Muscle layer of colon (tissue), 2 donors: ENCODE measurements around the gene MOGAT3.

ENCODE experiments used
- H3K27ac ChIP-seq: one replicate; pipeline ENCODE4 v1.7.0; 2013; ENCODE audit warnings: low read depth, mild to moderate bottlenecking, low read length, moderate library complexity
- H3K27me3 ChIP-seq, 2 donors: one replicate each; pipeline ENCODE4 v1.7.0; 2013; ENCODE audit warnings: low read length in 2 of 2, mild to moderate bottlenecking in 2 of 2; ENCODE audit not compliant: insufficient read depth in 2 of 2, control insufficient read depth in 1 of 2
- H3K36me3 ChIP-seq: one replicate; pipeline ENCODE4 v1.7.0; 2013; ENCODE audit warnings: mild to moderate bottlenecking, low read length; ENCODE audit not compliant: insufficient read depth
- H3K4me1 ChIP-seq: one replicate; pipeline ENCODE4 v1.7.0; 2013; ENCODE audit warnings: mild to moderate bottlenecking, low read length; ENCODE audit not compliant: insufficient read depth
- H3K4me3 ChIP-seq, 2 donors: one replicate each; pipeline ENCODE4 v1.7.0; 2013; ENCODE audit warnings: low read length in 2 of 2, low read depth in 1 of 2, mild to moderate bottlenecking in 1 of 2, moderate library complexity in 1 of 2
- H3K9ac ChIP-seq: one replicate; pipeline ENCODE4 v1.7.0; 2013; ENCODE audit warnings: low read length
- H3K9me3 ChIP-seq: one replicate; pipeline ENCODE4 v1.7.0; 2013; ENCODE audit warnings: mild to moderate bottlenecking, low read length
- donor health status: abdominal sarcoma.
- donor health status: Adenocarcinoma of cecum.

The MOGAT3 gene

DNA sequence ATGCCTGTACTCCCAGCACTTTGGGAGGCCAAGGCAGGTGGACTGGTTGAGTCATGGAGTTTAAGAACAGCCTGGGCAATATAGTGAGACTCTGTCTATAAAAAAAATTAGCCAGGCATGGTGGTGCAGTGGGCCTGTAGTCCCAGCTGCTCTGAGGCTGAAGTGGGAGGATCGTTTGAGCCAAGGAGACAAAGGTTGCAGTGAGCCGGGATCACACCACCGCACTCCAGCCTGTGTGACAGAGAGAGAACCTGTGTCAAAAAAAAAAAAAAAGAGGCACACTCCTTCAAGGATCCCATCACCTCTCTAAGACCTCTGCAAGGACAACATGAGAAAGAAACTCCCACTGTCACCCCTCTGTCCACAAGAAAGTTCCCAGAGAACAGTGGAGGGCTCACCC lies 25.2 kb downstream of the MOGAT3 start:
- Histone ChIP-seq H3K36me3 (no peaks in the 10 kb centered on the region), H3K4me1 (peaks cover 6% of the 10 kb centered on the region), H3K27me3 (peaks cover 62 to 97% of the 10 kb centered on the region in 2 donors), H3K4me3 (no peak overlapping the region), H3K27ac (no peak overlapping the region), H3K9ac (no peak overlapping the region), H3K9me3 (no peaks in the 10 kb centered on the region)

DNA sequence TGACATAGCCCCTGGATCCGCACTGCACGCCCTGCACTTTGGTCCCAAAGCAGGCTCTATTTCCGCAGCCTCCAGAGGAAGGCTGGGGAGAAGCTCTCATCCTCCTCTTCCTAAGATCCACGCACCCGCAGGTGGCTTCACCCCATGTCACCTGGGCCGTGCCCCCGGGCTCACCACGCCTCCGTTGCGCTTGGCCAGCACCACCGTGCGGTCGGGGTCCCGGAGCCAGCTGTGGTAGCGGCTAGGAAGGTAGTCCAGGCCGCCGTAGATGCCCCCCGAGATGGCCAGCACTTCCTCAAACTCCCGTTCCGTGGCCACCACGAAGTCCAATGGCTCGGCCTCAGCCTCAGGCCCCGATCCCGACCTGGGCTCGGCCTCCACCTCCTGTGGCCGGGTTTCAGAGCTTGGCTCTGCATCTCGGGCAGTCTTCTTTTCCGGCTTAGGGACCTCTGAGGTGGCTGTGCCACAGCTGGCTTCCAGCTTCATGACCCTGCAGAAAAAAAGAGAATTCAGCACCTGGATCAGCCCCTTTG lies 26.4 kb downstream of the MOGAT3 start:
- Histone ChIP-seq H3K9me3 (no peaks in the 10 kb centered on the region), H3K27ac (no peak overlapping the region), H3K27me3 (peaks cover 69 to 96% of the 10 kb centered on the region in 2 donors), H3K4me1 (peaks cover 6% of the 10 kb centered on the region), H3K9ac (no peak overlapping the region), H3K36me3 (no peaks in the 10 kb centered on the region), H3K4me3 (no peak overlapping the region)

DNA sequence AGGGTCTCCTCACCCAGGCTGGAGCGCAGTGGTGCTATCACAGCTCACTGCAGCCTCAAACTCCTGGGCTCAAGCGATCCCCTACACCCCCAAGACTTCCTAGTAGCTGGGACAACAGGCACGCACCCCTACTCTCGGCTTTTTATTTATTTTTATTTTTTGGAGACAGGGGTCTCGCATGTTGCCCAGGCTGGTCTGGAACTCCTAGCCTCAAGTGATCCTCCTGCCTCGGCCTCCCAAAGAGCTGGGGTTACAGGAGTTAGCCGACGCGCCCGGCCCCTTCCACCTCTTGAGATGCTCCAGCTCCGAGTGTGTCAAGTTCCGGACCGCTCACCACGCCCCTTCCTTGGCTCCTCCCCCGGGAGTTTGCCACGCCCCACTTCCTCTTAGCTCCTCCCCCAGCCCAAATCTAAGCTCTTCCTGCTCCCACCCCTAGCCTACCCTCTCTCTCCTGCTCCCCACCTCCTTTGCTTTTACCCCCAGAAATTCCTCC lies 27.0 kb downstream of the MOGAT3 start:
- H3K4me3 ChIP-seq = no peak overlapping the region
- H3K4me1 ChIP-seq = peaks cover 6% of the 10 kb centered on the region
- H3K9ac ChIP-seq = no peak overlapping the region
- H3K27me3 ChIP-seq = peaks cover 71 to 97% of the 10 kb centered on the region in 2 donors
- H3K36me3 ChIP-seq = no peaks in the 10 kb centered on the region
- H3K9me3 ChIP-seq = no peaks in the 10 kb centered on the region
- no peak overlapping the region for H3K27ac ChIP-seq

DNA sequence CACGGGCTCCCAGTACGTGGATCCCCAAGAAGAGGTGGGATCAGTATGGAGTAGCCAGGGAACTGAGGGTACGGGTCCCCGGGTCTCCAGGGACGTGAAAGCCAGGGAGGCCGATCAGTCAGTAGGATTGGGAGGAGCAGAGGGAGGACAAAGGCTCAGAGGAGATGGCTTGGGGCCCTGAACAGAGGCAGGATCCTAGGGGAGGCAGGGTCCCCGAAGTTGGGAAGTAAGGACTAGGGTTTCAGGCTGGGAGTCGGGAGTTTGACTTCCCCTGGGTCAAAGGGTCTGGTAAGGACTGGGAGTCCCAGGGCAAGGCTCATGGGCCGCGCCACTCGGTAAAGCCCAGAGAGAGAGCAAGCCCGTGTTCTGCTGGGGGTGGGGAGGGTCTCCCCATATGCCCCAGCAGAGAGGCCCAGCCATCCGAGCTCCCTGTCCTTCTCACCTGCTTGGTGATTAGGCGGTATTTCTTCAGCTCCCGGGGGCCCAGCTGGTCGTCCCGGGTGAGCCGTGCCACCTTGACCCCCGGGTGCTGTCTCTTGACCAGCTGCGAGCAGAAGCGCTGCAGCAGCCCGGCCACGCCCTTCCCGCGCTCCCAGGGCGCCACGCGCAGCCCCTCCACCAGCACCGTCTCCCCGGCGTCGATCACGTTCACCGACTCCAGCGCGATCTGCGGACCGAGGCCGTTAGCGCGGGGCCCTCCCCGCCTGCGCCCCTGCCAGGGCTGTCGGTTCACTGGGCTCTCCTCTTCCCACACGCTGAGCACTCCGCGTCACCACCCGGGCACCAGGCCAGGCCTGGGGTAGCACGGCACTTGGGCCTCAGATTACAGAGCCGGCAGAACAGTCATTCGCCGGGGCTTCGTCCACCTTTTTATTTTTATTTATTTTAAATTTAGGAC lies 27.7 kb downstream of the MOGAT3 start:
- no peak overlapping the region for H3K9ac ChIP-seq
- no peak overlapping the region for H3K27ac ChIP-seq
- H3K4me3 ChIP-seq = no peak overlapping the region
- H3K4me1 ChIP-seq = peaks cover 6% of the 10 kb centered on the region
- H3K36me3 ChIP-seq = no peaks in the 10 kb centered on the region
- H3K9me3 ChIP-seq = no peaks in the 10 kb centered on the region
- peaks cover 76 to 97% of the 10 kb centered on the region in 2 donors for H3K27me3 ChIP-seq

DNA sequence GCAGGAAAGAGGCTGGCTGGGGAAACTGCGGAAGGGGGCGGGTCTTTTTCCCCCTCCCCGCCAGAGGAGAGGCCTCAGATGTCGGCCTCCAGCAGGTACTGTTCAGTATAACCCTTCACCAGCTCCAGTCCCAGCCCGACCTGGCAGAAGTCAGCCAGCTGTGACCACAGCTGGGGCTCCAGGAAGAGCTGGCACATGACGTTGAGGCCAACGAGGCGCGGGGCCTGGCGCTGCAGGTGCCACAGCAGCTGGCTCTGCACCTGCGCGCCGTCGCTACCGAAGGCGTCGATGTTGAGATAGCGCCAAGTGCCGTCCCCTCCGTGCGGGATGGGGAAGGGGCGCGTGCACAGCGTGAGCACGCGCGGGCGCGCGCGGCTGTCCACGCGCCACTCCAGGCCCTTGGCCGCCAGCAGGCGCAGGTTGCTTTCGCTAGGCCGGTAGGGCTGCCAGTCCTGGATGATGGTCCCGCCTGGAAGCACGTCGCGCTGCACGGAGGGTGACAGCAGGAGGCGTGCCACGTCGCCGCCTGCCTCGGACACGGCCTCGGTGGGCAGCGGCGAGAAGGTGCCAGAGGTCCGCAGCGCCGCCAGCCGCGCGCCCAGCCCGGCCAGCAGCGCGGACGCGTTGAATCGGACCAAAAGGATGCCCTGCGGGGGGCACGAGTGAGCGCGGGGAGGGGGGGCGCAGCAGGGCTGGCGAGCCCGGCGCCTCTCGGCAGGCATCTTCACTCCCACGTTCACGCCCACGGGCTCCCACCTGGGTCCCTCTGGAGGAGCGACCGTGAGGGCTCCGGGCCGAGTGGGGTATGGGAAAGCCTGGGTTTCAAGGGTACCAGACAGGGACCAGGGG lies 28.6 kb downstream of the MOGAT3 start:
- Histone ChIP-seq H3K27me3 (peaks cover 75 to 97% of the 10 kb centered on the region in 2 donors), H3K4me1 (peaks cover 6% of the 10 kb centered on the region), H3K36me3 (no peaks in the 10 kb centered on the region), H3K27ac (no peak overlapping the region), H3K4me3 (no peak overlapping the region), H3K9me3 (no peaks in the 10 kb centered on the region), H3K9ac (no peak overlapping the region)

DNA sequence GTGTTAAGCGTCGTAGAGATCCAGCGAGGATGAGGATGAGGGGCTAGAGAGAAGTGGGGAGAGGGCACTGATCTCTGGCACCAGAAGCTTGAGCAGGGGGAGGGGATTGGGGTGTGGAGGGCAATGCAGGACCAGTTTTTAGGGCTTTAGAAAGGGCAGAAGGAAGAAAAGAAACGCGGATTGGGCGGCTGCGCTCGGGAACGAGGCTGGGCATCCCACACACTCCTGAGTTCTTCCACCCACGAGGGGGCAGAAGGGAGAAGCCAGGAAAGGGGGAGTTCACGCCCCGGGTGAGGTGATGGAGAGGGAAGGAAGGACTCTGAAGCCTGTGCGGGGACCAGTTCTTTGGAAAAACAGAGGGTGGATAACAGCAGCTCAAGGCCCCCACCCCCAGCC lies 29.4 kb downstream of the MOGAT3 start:
- peaks cover 6% of the 10 kb centered on the region for H3K4me1 ChIP-seq
- H3K9me3 ChIP-seq = no peaks in the 10 kb centered on the region
- no peak overlapping the region for H3K9ac ChIP-seq
- no peak overlapping the region for H3K4me3 ChIP-seq
- no peak overlapping the region for H3K27ac ChIP-seq
- peaks cover 73 to 96% of the 10 kb centered on the region in 2 donors for H3K27me3 ChIP-seq
- H3K36me3 ChIP-seq = no peaks in the 10 kb centered on the region

DNA sequence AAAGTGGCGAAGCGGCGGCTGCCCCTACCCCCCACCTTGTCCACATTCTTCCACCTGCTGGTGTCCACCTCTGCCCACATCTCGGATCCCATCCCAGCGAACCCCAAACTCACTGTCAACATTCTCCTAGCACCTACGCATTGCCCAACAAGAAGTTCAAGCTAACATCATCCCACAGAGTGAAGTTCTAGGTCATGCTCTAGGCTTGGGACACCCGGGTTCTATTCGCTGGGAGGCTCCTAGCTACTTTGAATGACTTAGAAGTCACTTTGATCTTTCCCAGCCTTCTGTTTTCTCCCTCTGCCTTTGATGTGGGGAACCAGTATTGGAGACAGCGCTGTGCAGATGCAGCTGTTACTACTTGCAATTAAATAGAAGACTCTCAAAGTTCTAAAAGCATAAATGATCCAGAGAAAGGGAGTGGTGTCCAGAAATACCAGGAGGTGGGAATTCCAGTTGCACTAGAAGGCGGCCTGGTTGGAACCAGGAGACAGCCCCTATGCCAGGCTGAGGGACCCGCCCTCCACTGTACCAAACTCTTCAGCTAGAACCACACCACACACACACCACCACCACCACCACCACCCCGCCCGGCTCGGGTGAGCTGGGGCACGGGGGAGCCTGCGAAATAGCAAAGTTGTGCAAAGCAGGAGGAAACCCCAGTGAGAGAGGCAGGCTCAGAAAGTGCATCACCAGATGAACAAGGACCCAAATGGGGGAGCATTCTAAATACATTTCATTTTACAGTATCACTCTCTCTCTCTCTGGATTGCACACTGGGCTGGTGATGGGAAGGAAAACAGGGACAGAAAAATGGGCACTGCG lies 30.0 kb downstream of the MOGAT3 start:
- no peak overlapping the region for H3K4me3 ChIP-seq
- H3K27ac ChIP-seq = no peak overlapping the region
- H3K36me3 ChIP-seq = no peaks in the 10 kb centered on the region
- H3K27me3 ChIP-seq = peaks cover 75 to 96% of the 10 kb centered on the region in 2 donors
- H3K9me3 ChIP-seq = no peaks in the 10 kb centered on the region
- no peak overlapping the region for H3K9ac ChIP-seq
- H3K4me1 ChIP-seq = peaks cover 9% of the 10 kb centered on the region

DNA sequence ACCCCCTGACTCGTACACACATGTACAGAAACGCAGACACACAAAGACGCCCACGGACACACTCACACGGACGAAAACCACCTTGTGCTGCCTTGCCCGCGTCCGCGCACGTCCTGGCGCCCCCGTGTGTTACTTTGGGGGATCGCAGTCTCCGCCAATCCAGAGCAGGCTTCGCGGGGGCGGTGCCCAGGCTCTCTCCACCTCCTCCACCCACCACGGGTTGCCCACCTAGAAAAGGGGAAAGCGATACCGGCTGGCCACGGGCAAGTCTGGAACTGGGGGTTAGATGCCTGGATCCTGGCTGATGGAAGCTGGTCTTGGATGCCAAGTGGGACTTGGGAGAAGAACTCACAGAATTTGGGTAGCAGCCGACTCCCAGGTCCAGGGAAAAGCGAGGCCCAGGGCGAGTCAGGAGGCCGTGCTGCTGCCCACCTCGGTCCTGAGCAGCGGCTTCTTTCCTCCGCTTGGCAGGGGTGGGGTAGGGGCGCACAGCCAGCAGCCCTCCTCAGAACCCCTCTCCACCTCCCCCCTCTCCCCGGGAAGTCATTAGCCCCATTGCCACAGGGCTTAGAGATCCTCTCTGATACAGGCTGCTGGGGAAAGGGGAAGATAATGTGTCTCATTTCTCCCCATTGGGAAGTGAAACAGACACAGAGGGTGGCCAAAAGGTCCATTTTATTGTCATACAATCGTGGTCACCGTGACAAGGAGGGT lies 30.8 kb downstream of the MOGAT3 start:
- peaks cover 80 to 96% of the 10 kb centered on the region in 2 donors for H3K27me3 ChIP-seq
- H3K4me1 ChIP-seq = peaks cover 15% of the 10 kb centered on the region

DNA sequence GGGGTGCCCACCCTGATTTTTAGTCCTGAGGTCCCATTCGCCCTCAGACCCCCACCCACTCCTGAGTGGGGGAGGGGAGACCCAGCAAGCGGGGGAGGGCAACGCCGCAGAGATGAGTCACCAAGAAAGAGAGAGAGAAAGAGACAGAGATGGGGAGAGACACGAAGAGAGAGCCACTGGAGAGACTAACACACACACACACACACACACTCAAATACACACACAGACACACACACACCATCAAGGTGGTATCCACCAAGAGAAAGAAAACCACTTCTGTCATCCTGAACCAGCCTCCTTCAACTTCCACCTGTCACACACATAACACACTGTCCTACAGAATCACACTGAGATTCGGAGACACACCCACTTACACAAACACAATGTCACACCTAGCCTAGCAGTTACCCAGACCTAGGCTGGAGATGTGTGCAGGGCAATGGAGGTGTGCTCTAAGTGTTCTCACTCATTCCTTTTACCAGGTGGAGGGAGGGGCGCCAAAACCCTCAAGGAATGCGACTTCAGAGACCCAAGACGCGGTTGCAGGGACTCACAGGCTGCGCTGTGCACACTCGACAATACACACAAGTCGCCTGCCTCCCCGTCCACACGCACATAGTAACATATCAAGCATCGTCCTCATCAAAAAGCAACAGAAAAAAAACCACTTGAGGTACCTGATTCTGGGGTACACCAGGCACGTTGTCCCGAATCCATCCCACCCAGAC lies 31.6 kb downstream of the MOGAT3 start:
- Histone ChIP-seq H3K4me3 (no peak overlapping the region), H3K4me1 (peaks cover 17% of the 10 kb centered on the region), H3K36me3 (no peaks in the 10 kb centered on the region), H3K9me3 (no peaks in the 10 kb centered on the region), H3K9ac (no peak overlapping the region), H3K27me3 (peaks cover 82 to 99% of the 10 kb centered on the region in 2 donors), H3K27ac (no peak overlapping the region)

More for the DNA sequence above, 30.8 kb downstream of the MOGAT3 start:
- Histone ChIP-seq H3K9ac (no peak overlapping the region), H3K4me3 (no peak overlapping the region), H3K9me3 (no peaks in the 10 kb centered on the region), H3K27ac (no peak overlapping the region), H3K36me3 (no peaks in the 10 kb centered on the region)
